Measurements from ENCODE around the gene OR2B3.
"Not testable (repeated sequence)": the region's sequence is repeated elsewhere in the genome, so short reads cannot be mapped to it uniquely, and the experiment has no call there.

OR2B3 gene

GRCh38 chr6:29087213-29087612 is at the start of gene OR2B3:
Gene OR2B3, minus strand, starts transcription at chr6:29087313. Its CDS starts 65 bp downstream, at chr6:29087248.
- DNase-seq = no peak
- in situ Hi-C loops (cut with HindIII; ENCODE audit: low pct_ligation_motif_present, low pct_unique_long_range_greater_than_20kb, low sequenced_read_pairs) = no loop called here

- DNase-seq = no peak
- in situ Hi-C loops (cut with HindIII; ENCODE audit: low pct_ligation_motif_present, low pct_unique_long_range_greater_than_20kb, low sequenced_read_pairs) = no loop called here
Measured at GRCh38 chr6:29131691-29132090, 44.6 kb upstream of the OR2B3 start.

- no peak for DNase-seq
- in situ Hi-C loops (cut with HindIII; ENCODE audit: low pct_ligation_motif_present, low pct_unique_long_range_greater_than_20kb, low sequenced_read_pairs) = no loop called here
Measured at GRCh38 chr6:29130644-29131043, 43.5 kb upstream of the OR2B3 start.

- DNase-seq = no peak
- in situ Hi-C loops (cut with HindIII; ENCODE audit: low pct_ligation_motif_present, low pct_unique_long_range_greater_than_20kb, low sequenced_read_pairs) = no loop called here
Measured at GRCh38 chr6:29129326-29130012, 42.4 kb upstream of the OR2B3 start.

- in situ Hi-C loops (cut with HindIII; ENCODE audit: low pct_ligation_motif_present, low pct_unique_long_range_greater_than_20kb, low sequenced_read_pairs); DNase-seq: not testable (repeated sequence)
Measured at GRCh38 chr6:29114964-29115363, 27.9 kb upstream of the OR2B3 start.

GRCh38 chr6:29112135-29112534 is 25.0 kb upstream of the OR2B3 start:
- no peak for DNase-seq
- in situ Hi-C loops (cut with HindIII; ENCODE audit: low pct_ligation_motif_present, low pct_unique_long_range_greater_than_20kb, low sequenced_read_pairs) = no loop called here

GRCh38 chr6:29107758-29108157 is 20.6 kb upstream of the OR2B3 start, which contains the start of gene OR2J3:
Gene OR2J3, plus strand, starts transcription at chr6:29108058. Its CDS starts 3,833 bp downstream, at chr6:29111891.
- in situ Hi-C loops (cut with HindIII; ENCODE audit: low pct_ligation_motif_present, low pct_unique_long_range_greater_than_20kb, low sequenced_read_pairs) = no loop called here
- no peak for DNase-seq

GRCh38 chr6:29099190-29099589 is 12.1 kb upstream of the OR2B3 start, which contains the start of gene OR2J1:
Gene OR2J1, plus strand, starts transcription at chr6:29099490. Its CDS starts 1,453 bp downstream, at chr6:29100943.
- no peak for DNase-seq
- in situ Hi-C loops (cut with HindIII; ENCODE audit: low pct_ligation_motif_present, low pct_unique_long_range_greater_than_20kb, low sequenced_read_pairs) = no loop called here

GRCh38 chr6:29097803-29098202 is 10.7 kb upstream of the OR2B3 start:
- in situ Hi-C loops (cut with HindIII; ENCODE audit: low pct_ligation_motif_present, low pct_unique_long_range_greater_than_20kb, low sequenced_read_pairs) = no loop called here
- no peak for DNase-seq

- in situ Hi-C loops (cut with HindIII; ENCODE audit: low pct_ligation_motif_present, low pct_unique_long_range_greater_than_20kb, low sequenced_read_pairs) = no loop called here
Measured at GRCh38 chr6:29092957-29093356, 5.8 kb upstream of the OR2B3 start.

GRCh38 chr6:29082457-29082856 is 4.7 kb downstream of the OR2B3 start:
- no peak for DNase-seq
- in situ Hi-C loops (cut with HindIII; ENCODE audit: low pct_ligation_motif_present, low pct_unique_long_range_greater_than_20kb, low sequenced_read_pairs) = no loop called here

More at GRCh38 chr6:29092957-29093356, 5.8 kb upstream of the OR2B3 start:
- no peak for DNase-seq

- no peak for DNase-seq
- in situ Hi-C loops (cut with HindIII; ENCODE audit: low pct_ligation_motif_present, low pct_unique_long_range_greater_than_20kb, low sequenced_read_pairs) = no loop called here
Measured at GRCh38 chr6:29081312-29081711, 5.8 kb downstream of the OR2B3 start.

GRCh38 chr6:29079203-29079602 is 7.9 kb downstream of the OR2B3 start:
- in situ Hi-C loops (cut with HindIII; ENCODE audit: low pct_ligation_motif_present, low pct_unique_long_range_greater_than_20kb, low sequenced_read_pairs) = no loop called here
- no peak for DNase-seq

GRCh38 chr6:29071831-29072723 is 15.0 kb downstream of the OR2B3 start:
- in situ Hi-C loops (cut with HindIII; ENCODE audit: low pct_ligation_motif_present, low pct_unique_long_range_greater_than_20kb, low sequenced_read_pairs) = no loop called here
- peak; percentile 54 for DNase-seq

GRCh38 chr6:29051680-29052079 is 35.4 kb downstream of the OR2B3 start:
- in situ Hi-C loops (cut with HindIII; ENCODE audit: low pct_ligation_motif_present, low pct_unique_long_range_greater_than_20kb, low sequenced_read_pairs) = no loop called here
- DNase-seq = no peak

- no peak for DNase-seq
- in situ Hi-C loops (cut with HindIII; ENCODE audit: low pct_ligation_motif_present, low pct_unique_long_range_greater_than_20kb, low sequenced_read_pairs) = no loop called here
Measured at GRCh38 chr6:29045075-29045474, 42.0 kb downstream of the OR2B3 start, which contains the start of gene OR2W1. Gene OR2W1, minus strand, starts transcription at chr6:29045175. Its CDS starts 0 bp downstream, at chr6:29045175.

All from ACHN (cell line).